CD4-positive, alpha-beta memory T cell (primary cell): ENCODE data around the gene CLASP2. TPM values are rescaled to one million over a fixed set of nuclear protein-coding genes. Genes with fewer than 3 reads are reported as not detected.
A peak's percentile ranks its signal among the peaks of the same experiment; 100 is the strongest.
"Not testable (repeated sequence)": the region's sequence is repeated elsewhere in the genome, so short reads cannot be mapped to it uniquely, and the experiment has no call there.

ENCODE experiments used
- CTCF ChIA-PET: fragments of 350-600 bp; sonication (Branson Sonifier 250); formaldehyde crosslinking; loops from one replicate; lab custom pipeline; 2021; ENCODE audit warnings: inconsistent platforms; ENCODE audit not compliant: partially characterized antibody; lab: Charles Lee
- POLR2A ChIA-PET: fragments of 350-600 bp; sonication (Branson Sonifier 250); formaldehyde crosslinking; loops from one replicate; lab custom pipeline; 2021; ENCODE audit not compliant: partially characterized antibody; lab: Charles Lee
- DNase-seq, 5 donors: peaks; one replicate each; pipeline versions ENCODE4 v3.0.0 to v3.0.0-alpha.2; 2020 to 2022; ENCODE audit warnings: mixed read lengths in 1 of 5
- H3K27ac ChIP-seq: one replicate; pipeline ENCODE4 v1.7.0; 2013; ENCODE audit warnings: low read depth, low read length
- H3K27me3 ChIP-seq: 2 replicates; pipeline ENCODE4 v1.7.0; 2013; ENCODE audit warnings: mild to moderate bottlenecking, low read length, moderate library complexity; ENCODE audit not compliant: insufficient read depth
- H3K36me3 ChIP-seq: 2 replicates; pipeline ENCODE4 v1.7.0; 2013; ENCODE audit warnings: mild to moderate bottlenecking, low read length, moderate library complexity; ENCODE audit not compliant: insufficient read depth
- H3K4me1 ChIP-seq: 2 replicates; pipeline ENCODE4 v1.7.0; 2013; ENCODE audit warnings: mild to moderate bottlenecking, low read length, moderate library complexity; ENCODE audit not compliant: insufficient read depth
- H3K4me3 ChIP-seq, 2 donors: one replicate each; pipeline ENCODE4 v1.7.0; 2013; ENCODE audit warnings: low read length in 2 of 2, mild to moderate bottlenecking in 1 of 2
- H3K9me3 ChIP-seq, 2 donors: one replicate each; pipeline ENCODE4 v1.7.0; 2013; ENCODE audit warnings: low read length in 2 of 2, control low read depth in 1 of 2; ENCODE audit not compliant: control insufficient read depth in 1 of 2
- H3K27ac Mint-ChIP-seq, 7 donors: one replicate each; pipeline ENCODE4 v1.8.0; 2020 to 2021; ENCODE audit warnings: mixed read lengths in 7 of 7, mild to moderate bottlenecking in 6 of 7, inconsistent platforms in 3 of 7, moderate library complexity in 3 of 7
- H3K27me3 Mint-ChIP-seq, 2 donors: one replicate each; pipeline ENCODE4 v1.8.0; 2020 to 2021; ENCODE audit warnings: mixed read lengths in 2 of 2
- H3K36me3 Mint-ChIP-seq, 2 donors: one replicate each; pipeline ENCODE4 v1.8.0; 2020 to 2021; ENCODE audit warnings: mixed read lengths in 2 of 2, inconsistent platforms in 1 of 2, mild to moderate bottlenecking in 1 of 2
- H3K4me1 Mint-ChIP-seq, 4 donors: one replicate each; pipeline ENCODE4 v1.8.0; 2020 to 2021; ENCODE audit warnings: mixed read lengths in 4 of 4, mild to moderate bottlenecking in 1 of 4
- H3K4me3 Mint-ChIP-seq, 8 donors: one replicate each; pipeline ENCODE4 v1.8.0; 2020 to 2021; ENCODE audit warnings: mixed read lengths in 8 of 8, mild to moderate bottlenecking in 7 of 8, moderate library complexity in 6 of 8, inconsistent platforms in 3 of 8
- H3K9me3 Mint-ChIP-seq, 8 donors: one replicate each; pipeline ENCODE4 v1.8.0; 2020 to 2021; ENCODE audit warnings: mixed read lengths in 8 of 8, mild to moderate bottlenecking in 5 of 8, inconsistent platforms in 3 of 8, moderate library complexity in 1 of 8
- intact Hi-C: fragments of 100-400 bp; cut with micrococcal nuclease; formaldehyde crosslinking; loops from one replicate; pipeline ENCODE4 v1.15.1; 2023
- polyA plus RNA-seq, 2 donors: library from polyadenylated mRNA; unstranded; fragments of 300-500 nt; fragmentation: Illumina TruSeq; gene quantifications; one replicate each; pipeline ENCODE4 v1.2.3, GENCODE V29; 2021
- total RNA-seq, 2 experiments: library from RNA; stranded (reverse); gene quantifications; one replicate each; pipeline ENCODE4 v1.2.3, GENCODE V29; 2021

The CLASP2 gene
- total and polyA plus RNA-seq, 4 experiments from 2014 or later: 9.0 to 63.0 (median 41.1) TPM

DNA sequence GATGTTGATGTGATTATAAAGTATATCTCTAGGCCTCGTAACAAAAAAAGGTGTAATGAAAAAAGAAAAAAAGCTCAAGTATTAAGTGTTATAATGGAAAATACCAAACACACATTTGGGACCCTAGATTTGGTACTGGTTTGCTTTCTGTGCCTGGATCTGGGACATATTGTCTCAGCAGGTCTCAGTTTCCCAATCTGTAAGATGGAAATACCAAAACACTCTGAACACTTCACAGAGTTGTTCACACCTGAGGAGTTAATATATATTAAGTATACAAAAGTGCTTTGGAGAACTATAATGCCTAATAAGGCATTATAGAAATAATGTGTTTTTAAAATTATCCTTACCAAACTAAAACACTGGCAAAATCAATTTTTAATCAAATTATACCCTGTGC is 60.0 kb downstream of the CLASP2 start:
- ChIA-PET POLR2A (no interaction called here), CTCF (no interaction called here)
- H3K27me3 ChIP-seq: no peaks in the 10 kb centered on the region
- no peaks in the 10 kb centered on the region for H3K9me3 ChIP-seq
- no peak overlapping the region for H3K4me3 ChIP-seq
- no peak for DNase-seq
- H3K27ac ChIP-seq: no peak overlapping the region
- peaks cover 6 to 17% of the 10 kb centered on the region in 2 donors for H3K36me3 Mint-ChIP-seq
- H3K27ac Mint-ChIP-seq: no peak overlapping the region
- H3K9me3 Mint-ChIP-seq: no peaks in the 10 kb centered on the region
- no peak overlapping the region for H3K4me3 Mint-ChIP-seq
- no peaks in the 10 kb centered on the region for H3K36me3 ChIP-seq
- H3K27me3 Mint-ChIP-seq: no peaks in the 10 kb centered on the region
- H3K4me1 Mint-ChIP-seq: peaks cover 18 to 37% (median 19%) of the 10 kb centered on the region in 4 donors
- intact Hi-C loops: no loop called here
- H3K4me1 ChIP-seq: no peaks in the 10 kb centered on the region

DNA sequence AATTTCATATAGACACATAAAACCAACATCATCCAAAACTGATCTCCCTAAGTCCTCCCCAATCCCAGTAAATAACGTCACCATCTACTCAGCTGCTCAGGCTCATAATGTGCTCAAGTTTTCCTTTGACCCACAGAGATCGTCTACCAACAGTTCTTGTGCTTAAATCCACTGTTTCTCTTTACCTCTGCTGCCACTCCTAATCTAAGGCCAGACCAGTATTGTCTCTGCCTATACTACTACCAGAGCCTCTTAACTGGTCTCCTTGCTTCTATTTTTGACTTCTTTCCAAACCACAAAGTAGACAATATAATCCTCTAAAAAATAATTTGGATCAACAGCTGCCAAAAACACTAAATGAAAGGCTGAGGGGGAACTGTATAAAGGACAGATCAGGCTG is 65.3 kb downstream of the CLASP2 start:
- ChIA-PET CTCF (no interaction called here), POLR2A (no interaction called here)
- Histone ChIP-seq H3K4me3 (no peak overlapping the region), H3K9me3 (no peaks in the 10 kb centered on the region), H3K4me1 (no peaks in the 10 kb centered on the region), H3K36me3 (no peaks in the 10 kb centered on the region), H3K27me3 (no peaks in the 10 kb centered on the region), H3K27ac (no peak overlapping the region)
- Mint-ChIP-seq H3K4me1 (peaks cover 18 to 30% (median 19%) of the 10 kb centered on the region in 4 donors), H3K9me3 (no peaks in the 10 kb centered on the region), H3K27me3 (no peaks in the 10 kb centered on the region), H3K4me3 (no peak overlapping the region), H3K36me3 (peaks cover 0 to 5% of the 10 kb centered on the region in 2 donors), H3K27ac (no peak overlapping the region)
- intact Hi-C loops: no loop called here
- DNase-seq: no peak

DNA sequence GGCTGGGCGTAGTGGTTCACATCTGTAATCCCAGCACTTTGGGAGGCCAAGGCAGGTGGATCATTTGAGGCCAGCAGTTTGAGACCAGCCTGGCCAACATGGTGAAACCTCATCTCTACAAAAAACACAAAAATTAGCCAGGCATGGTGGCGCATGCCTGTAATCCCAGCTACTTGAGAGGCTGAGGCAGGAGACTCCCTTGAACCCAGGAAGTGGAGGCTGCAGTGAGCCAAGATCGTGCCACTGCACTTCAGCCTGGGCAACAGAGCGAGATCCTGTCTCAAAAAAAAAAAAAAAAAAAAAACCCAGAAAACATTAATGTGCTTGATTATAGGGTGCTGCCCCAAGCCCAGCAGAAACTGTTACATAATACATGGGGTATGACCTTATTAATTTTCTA is 67.0 kb downstream of the CLASP2 start:
- H3K36me3 Mint-ChIP-seq, H3K4me3 Mint-ChIP-seq, H3K27ac Mint-ChIP-seq, H3K4me1 ChIP-seq, intact Hi-C loops, H3K27me3 ChIP-seq, DNase-seq, H3K27ac ChIP-seq, H3K4me3 ChIP-seq, H3K27me3 Mint-ChIP-seq, H3K9me3 ChIP-seq, H3K36me3 ChIP-seq, POLR2A ChIA-PET, H3K9me3 Mint-ChIP-seq: not testable (repeated sequence)
- CTCF ChIA-PET: interaction anchor here (0.7 kb wide), 1 partner anchor 170 kb away, joined by 3 read pairs; no protein-coding TSS in a partner anchor
- H3K4me1 Mint-ChIP-seq: peaks cover 18 to 30% (median 19%) of the 10 kb centered on the region in 4 donors

DNA sequence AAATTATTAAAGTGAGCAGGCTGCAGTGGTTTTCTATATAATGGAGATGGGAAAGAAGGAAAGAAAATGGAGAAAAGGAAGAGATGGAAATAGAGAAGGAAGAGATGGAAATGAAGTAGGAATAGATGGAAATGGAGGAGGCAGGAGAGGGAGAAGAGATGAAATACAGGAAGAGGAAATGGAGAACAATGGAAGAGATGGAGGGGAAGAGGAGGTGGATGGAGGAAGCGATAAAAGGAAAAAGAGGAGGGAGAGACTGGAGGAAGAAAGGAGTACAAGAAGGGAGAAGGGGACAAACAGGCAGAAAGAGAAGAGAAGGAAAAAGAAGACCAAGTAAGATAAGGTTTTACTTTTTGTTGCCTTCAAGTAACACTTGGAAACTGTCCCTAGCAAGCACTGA is 67.6 kb downstream of the CLASP2 start:
- POLR2A ChIA-PET: no interaction called here
- peaks cover 0 to 5% of the 10 kb centered on the region in 2 donors for H3K36me3 Mint-ChIP-seq
- H3K36me3 ChIP-seq: no peaks in the 10 kb centered on the region
- no peak for DNase-seq
- H3K4me1 ChIP-seq: peaks cover 3% of the 10 kb centered on the region
- H3K27me3 Mint-ChIP-seq: no peaks in the 10 kb centered on the region
- no peaks in the 10 kb centered on the region for H3K9me3 Mint-ChIP-seq
- no peak overlapping the region for H3K4me3 ChIP-seq
- intact Hi-C loops: no loop called here
- peaks cover 22 to 34% (median 24%) of the 10 kb centered on the region in 4 donors for H3K4me1 Mint-ChIP-seq
- no peaks in the 10 kb centered on the region for H3K9me3 ChIP-seq
- CTCF ChIA-PET: interaction anchor here (0.7 kb wide), 1 partner anchor 169 kb away, joined by 3 read pairs; no protein-coding TSS in a partner anchor
- H3K27ac ChIP-seq: no peak overlapping the region
- no peaks in the 10 kb centered on the region for H3K27me3 ChIP-seq
- H3K4me3 Mint-ChIP-seq: no peak overlapping the region
- H3K27ac Mint-ChIP-seq: peak overlapping the region in 1 of 7 donors; percentile 52

DNA sequence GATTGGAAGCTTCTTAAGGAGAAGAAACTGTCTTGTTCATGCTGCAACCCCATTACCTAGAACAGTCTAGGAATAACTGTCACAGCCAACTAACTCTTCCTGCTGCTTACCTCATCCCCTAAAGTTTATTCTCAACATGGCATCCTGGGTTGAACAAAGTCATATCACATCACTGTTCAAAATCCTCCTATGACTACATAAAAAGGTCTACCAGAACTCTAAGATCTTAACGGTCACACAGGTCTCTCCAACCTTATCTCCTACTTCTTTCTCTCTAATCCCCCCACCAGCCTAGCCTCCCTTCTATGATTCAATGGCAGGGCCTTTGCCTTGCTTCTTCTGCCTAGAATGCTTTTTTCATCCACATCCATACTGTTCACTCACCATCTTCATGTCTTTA is 69.3 kb downstream of the CLASP2 start:
- Histone ChIP-seq H3K4me3 (no peak overlapping the region), H3K9me3 (no peaks in the 10 kb centered on the region), H3K36me3 (no peaks in the 10 kb centered on the region), H3K27ac (no peak overlapping the region), H3K4me1 (peaks cover 7% of the 10 kb centered on the region), H3K27me3 (no peaks in the 10 kb centered on the region)
- Mint-ChIP-seq H3K27ac (peak overlapping the region in 1 of 7 donors; percentile 59), H3K4me1 (peaks cover 20 to 31% (median 26%) of the 10 kb centered on the region in 4 donors), H3K4me3 (no peak overlapping the region), H3K9me3 (no peaks in the 10 kb centered on the region), H3K36me3 (peaks cover 3 to 5% of the 10 kb centered on the region in 2 donors), H3K27me3 (no peaks in the 10 kb centered on the region)
- CTCF ChIA-PET: interaction anchor here (1.7 kb wide), 1 partner anchor 138 kb away, joined by 4 read pairs; no protein-coding TSS in a partner anchor
- DNase-seq: no peak
- POLR2A ChIA-PET: no interaction called here
- intact Hi-C loops: no loop called here

DNA sequence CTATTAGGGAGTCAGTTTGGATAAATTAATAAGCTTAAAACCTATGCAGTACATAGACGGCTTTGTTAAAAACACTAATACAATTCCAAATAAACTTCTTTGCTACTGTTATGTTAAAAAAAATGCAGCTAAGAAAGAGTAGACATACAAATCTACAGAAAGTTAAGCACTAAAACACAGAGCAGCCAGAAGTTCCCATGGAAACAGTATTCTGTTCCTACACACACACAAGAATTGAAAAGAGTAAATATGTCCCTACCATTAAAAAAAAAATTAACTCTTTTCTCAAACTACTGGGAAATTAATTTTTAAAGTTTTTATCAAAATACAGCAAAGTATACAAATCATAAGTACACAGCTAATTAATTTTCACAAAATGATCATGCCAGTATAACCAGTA is 71.6 kb downstream of the CLASP2 start:
- DNase-seq: no peak
- Histone ChIP-seq H3K27ac (no peak overlapping the region), H3K4me1 (peaks cover 7% of the 10 kb centered on the region), H3K9me3 (no peaks in the 10 kb centered on the region), H3K36me3 (no peaks in the 10 kb centered on the region), H3K4me3 (no peak overlapping the region), H3K27me3 (no peaks in the 10 kb centered on the region)
- intact Hi-C loops: no loop called here
- ChIA-PET CTCF (interaction anchor here (1.1 to 2.6 kb wide), 3 partner anchors 10 to 140 kb away, joined by 3 to 7 read pairs (median 4); no protein-coding TSS in a partner anchor), POLR2A (interaction anchor here (1.0 kb wide), 1 partner anchor 9 kb away, joined by 3 read pairs; no protein-coding TSS in a partner anchor)
- Mint-ChIP-seq H3K9me3 (no peaks in the 10 kb centered on the region), H3K36me3 (peaks cover 3 to 5% of the 10 kb centered on the region in 2 donors), H3K27me3 (no peaks in the 10 kb centered on the region), H3K27ac (no peak overlapping the region), H3K4me1 (peaks cover 13 to 19% (median 16%) of the 10 kb centered on the region in 4 donors), H3K4me3 (no peak overlapping the region)

DNA sequence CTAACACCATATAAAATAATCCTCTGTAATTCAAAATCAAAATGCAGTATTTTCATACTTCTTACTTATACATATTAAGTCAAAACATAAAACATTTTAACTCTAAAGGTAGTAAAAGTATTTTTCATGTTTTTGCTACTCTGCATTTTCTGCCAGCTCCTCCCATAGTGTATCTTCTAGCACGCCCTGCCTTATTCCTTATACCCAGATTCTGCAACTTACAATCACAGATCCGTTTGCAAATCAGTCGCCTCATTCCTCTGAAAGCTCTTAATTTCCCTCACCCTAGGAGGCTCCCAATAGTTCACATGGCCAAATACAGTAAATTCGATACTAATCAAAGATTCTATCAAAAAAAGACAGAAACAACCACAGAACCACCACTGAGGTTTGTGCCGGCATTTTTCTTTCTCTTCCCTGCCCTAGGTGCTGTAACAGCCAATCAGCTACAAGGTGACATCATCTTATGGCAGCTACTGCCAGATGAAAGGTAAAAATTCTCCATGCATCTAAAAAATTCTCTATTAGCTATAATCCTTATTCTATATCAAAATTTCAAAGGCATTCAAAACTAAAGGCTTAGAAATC is 72.9 kb downstream of the CLASP2 start:
- peak; percentile 48 to 60 (median 54) for DNase-seq
- Histone ChIP-seq H3K27me3 (no peaks in the 10 kb centered on the region), H3K4me1 (peaks cover 7% of the 10 kb centered on the region), H3K36me3 (no peaks in the 10 kb centered on the region), H3K27ac (no peak overlapping the region), H3K9me3 (no peaks in the 10 kb centered on the region), H3K4me3 (peak overlapping the region; percentile 29 to 43)
- Mint-ChIP-seq H3K27me3 (no peaks in the 10 kb centered on the region), H3K27ac (peak overlapping the region in 6 of 7 donors; percentile 16 to 86 (median 80)), H3K4me1 (peaks cover 9 to 19% (median 14%) of the 10 kb centered on the region in 4 donors), H3K9me3 (no peaks in the 10 kb centered on the region), H3K4me3 (peak overlapping the region; percentile 79 to 93 (median 86)), H3K36me3 (peaks cover 0 to 3% of the 10 kb centered on the region in 2 donors)
- ChIA-PET POLR2A (interaction anchor here (1.6 kb wide), 1 partner anchor 153 kb away, joined by 6 read pairs; the partner anchor contains the start of gene PDCD6IP), CTCF (interaction anchor here (0.7 to 2.6 kb wide), 5 partner anchors 8 to 142 kb away, joined by 3 to 7 read pairs (median 3); no protein-coding TSS in a partner anchor)
- intact Hi-C loops: no loop called here
